A673 (cell line): ENCODE measurements around the gene PI3.

Source experiments
- CTCF ChIP-seq: fragments of 300-800, 200-600 bp; sonication (generic); conservative IDR thresholded peaks from 2 replicates; pipeline ENCODE4 v1.5.1; 2017; ENCODE audit warnings: low read depth, mild to moderate bottlenecking, antibody characterized with exemption, low read length, moderate library complexity, mixed read lengths
- EZH2 ChIP-seq: fragments of 200-600 bp; sonication (generic); IDR thresholded peaks from 2 replicates; pipeline ENCODE4 v1.6.1; 2017; ENCODE audit warnings: borderline replicate concordance, low read depth, mild to moderate bottlenecking, mixed read lengths, antibody characterized with exemption, low read length; ENCODE audit not compliant: poor library complexity, severe bottlenecking

- no peak for TF ChIP-seq CTCF
- no peak for TF ChIP-seq EZH2
These were observed 16.7 kb upstream of the PI3 start for GRCh38 chr20:45157962-45158361.
